Left hindlimb (tissue), 1 donor: ENCODE data around the gene ATP6V0D1.

Experiments
- DNase-seq: peaks from one replicate; pipeline ENCODE4 v3.0.0-alpha.2; 2018

Gene ATP6V0D1

GRCh38 chr16:67400901-67401300, 80.1 kb downstream of the ATP6V0D1 start:
- no peak for DNase-seq

GRCh38 chr16:67399749-67400704, 80.9 kb downstream of the ATP6V0D1 start:
- peak; percentile 70 for DNase-seq

GRCh38 chr16:67399218-67399733, 81.7 kb downstream of the ATP6V0D1 start:
- DNase-seq = peak; percentile 73

GRCh38 chr16:67398546-67399217, 82.3 kb downstream of the ATP6V0D1 start:
- no peak for DNase-seq

GRCh38 chr16:67397812-67398545, 83.0 kb downstream of the ATP6V0D1 start:
- DNase-seq = no peak

GRCh38 chr16:67397036-67397801, 83.7 kb downstream of the ATP6V0D1 start:
- DNase-seq = peak; percentile 57

GRCh38 chr16:67396159-67397035, 84.6 kb downstream of the ATP6V0D1 start:
- peak; percentile 92 for DNase-seq

- no peak for DNase-seq
Observed at GRCh38 chr16:67395458-67396158, 85.3 kb downstream of the ATP6V0D1 start.

GRCh38 chr16:67395105-67395457, 85.9 kb downstream of the ATP6V0D1 start:
- no peak for DNase-seq

- DNase-seq = no peak
Observed at GRCh38 chr16:67394155-67395104, 86.5 kb downstream of the ATP6V0D1 start.

GRCh38 chr16:67393788-67394154, 87.2 kb downstream of the ATP6V0D1 start:
- no peak for DNase-seq

- peak; percentile 93 for DNase-seq
Observed at GRCh38 chr16:67393111-67393787, 87.7 kb downstream of the ATP6V0D1 start, which contains the start of gene TPPP3. TSS of gene TPPP3 (minus strand) at chr16:67393498. CDS start at chr16:67391111, 2,387 bp downstream.

GRCh38 chr16:67392301-67393059, 88.5 kb downstream of the ATP6V0D1 start:
- DNase-seq = no peak

GRCh38 chr16:67391424-67392300, 89.3 kb downstream of the ATP6V0D1 start:
- peak; percentile 68 for DNase-seq

- DNase-seq = no peak
Observed at GRCh38 chr16:67390816-67391423, 90.0 kb downstream of the ATP6V0D1 start.
